Activated T-cell treated with anti-CD3 and anti-CD28 coated beads, Interleukin-2, amount 50 U/mL, for 72 hours (primary cell): Measurements from ENCODE around the gene MERTK. TPM values are rescaled to one million over a fixed set of nuclear protein-coding genes. Genes with fewer than 3 reads are reported as not detected.
"Not testable (repeated sequence)": the region's sequence is repeated elsewhere in the genome, so short reads cannot be mapped to it uniquely, and the experiment has no call there.

Source experiments
- ATAC-seq, 2 donors: fragments of 150-1000 bp; cut with Tn5 transposase; replicated peaks in 1 of 2; 2 replicates each; pipeline ENCODE4 v1.10.0; 2021; ENCODE audit warnings: moderate library complexity in 2 of 2, mild to moderate bottlenecking in 1 of 2
- DNase-seq, 2 donors: peaks; one replicate each; pipeline ENCODE4 v3.0.0; 2021 to 2022; ENCODE audit warnings: mixed read lengths in 1 of 2
- H3K27ac Mint-ChIP-seq: one replicate; pipeline ENCODE4 v1.8.0; 2022; ENCODE audit warnings: mild to moderate bottlenecking, moderate library complexity, mixed read lengths
- H3K27me3 Mint-ChIP-seq: one replicate; pipeline ENCODE4 v1.8.0; 2022; ENCODE audit warnings: low read depth, mixed read lengths
- H3K36me3 Mint-ChIP-seq, 2 donors: one replicate each; pipeline ENCODE4 v1.8.0; 2022; ENCODE audit warnings: mixed read lengths in 2 of 2, mild to moderate bottlenecking in 1 of 2; ENCODE audit not compliant: insufficient read depth in 2 of 2
- H3K4me1 Mint-ChIP-seq: one replicate; pipeline ENCODE4 v1.8.0; 2022; ENCODE audit warnings: low read depth, mixed read lengths
- H3K4me3 Mint-ChIP-seq, 2 donors: one replicate each; pipeline ENCODE4 v1.8.0; 2022; ENCODE audit warnings: mild to moderate bottlenecking in 2 of 2, mixed read lengths in 2 of 2, moderate library complexity in 2 of 2
- H3K9me3 Mint-ChIP-seq, 2 donors: one replicate each; pipeline ENCODE4 v1.8.0; 2022; ENCODE audit warnings: mixed read lengths in 2 of 2
- total RNA-seq, 2 donors: library from RNA; stranded (reverse); gene quantifications; one replicate each; pipeline ENCODE4 v1.2.3, GENCODE V29; 2022

Gene MERTK
- total RNA-seq, 2 donors from 2014 or later: 2.0 to 3.0 TPM

DNA sequence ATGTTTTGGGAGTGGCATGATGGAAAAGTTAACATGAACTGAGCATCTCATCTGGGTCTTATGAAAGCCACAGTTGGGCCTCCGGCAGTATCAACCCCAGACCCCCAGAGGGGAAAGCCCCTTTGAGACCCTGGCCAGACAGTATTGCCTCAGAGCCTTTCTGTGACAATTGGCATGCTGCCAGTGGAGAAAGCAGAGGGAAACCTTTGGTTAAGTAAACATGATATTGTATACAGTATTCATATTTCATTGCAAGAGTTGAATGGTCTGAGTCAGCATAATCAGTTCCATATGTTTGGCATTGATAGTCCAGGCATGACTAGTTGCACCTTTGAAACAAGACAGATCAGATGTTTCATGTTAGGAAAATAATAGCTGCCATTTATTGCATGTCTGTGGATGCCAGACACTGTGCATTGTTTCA, 20.0 kb downstream of the MERTK start:
- H3K27ac Mint-ChIP-seq: no peak overlapping the region
- DNase-seq (no peak), ATAC-seq (no peak)
- no peaks in the 10 kb centered on the region for H3K9me3 Mint-ChIP-seq
- peaks cover 8% of the 10 kb centered on the region for H3K4me1 Mint-ChIP-seq
- H3K4me3 Mint-ChIP-seq: no peak overlapping the region
- no peaks in the 10 kb centered on the region for H3K36me3 Mint-ChIP-seq
- no peaks in the 10 kb centered on the region for H3K27me3 Mint-ChIP-seq

DNA sequence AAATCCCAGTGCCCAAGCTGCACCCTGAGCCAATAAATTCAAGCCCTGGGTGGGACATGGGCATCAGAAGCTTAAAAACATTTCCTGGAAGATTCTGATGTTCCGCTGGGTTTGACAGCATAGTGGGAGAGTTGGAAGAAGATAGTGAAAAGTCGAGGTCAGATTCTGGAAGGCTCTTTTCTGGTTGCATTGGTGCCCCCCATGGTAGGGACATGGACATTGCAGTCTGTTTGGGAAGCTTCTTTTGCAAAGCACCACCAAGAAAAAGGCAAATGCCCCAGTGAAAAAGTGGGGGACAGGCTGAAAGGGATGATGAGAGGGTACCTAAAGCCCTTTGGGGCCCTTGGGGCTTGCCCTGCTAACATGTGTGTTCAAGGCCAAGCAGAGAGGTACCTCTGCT, 21.0 kb downstream of the MERTK start:
- Mint-ChIP-seq H3K27ac (no peak overlapping the region), H3K27me3 (no peaks in the 10 kb centered on the region), H3K9me3 (no peaks in the 10 kb centered on the region), H3K36me3 (no peaks in the 10 kb centered on the region), H3K4me3 (no peak overlapping the region), H3K4me1 (peaks cover 8% of the 10 kb centered on the region)
- no peak for DNase-seq
- ATAC-seq: no peak

DNA sequence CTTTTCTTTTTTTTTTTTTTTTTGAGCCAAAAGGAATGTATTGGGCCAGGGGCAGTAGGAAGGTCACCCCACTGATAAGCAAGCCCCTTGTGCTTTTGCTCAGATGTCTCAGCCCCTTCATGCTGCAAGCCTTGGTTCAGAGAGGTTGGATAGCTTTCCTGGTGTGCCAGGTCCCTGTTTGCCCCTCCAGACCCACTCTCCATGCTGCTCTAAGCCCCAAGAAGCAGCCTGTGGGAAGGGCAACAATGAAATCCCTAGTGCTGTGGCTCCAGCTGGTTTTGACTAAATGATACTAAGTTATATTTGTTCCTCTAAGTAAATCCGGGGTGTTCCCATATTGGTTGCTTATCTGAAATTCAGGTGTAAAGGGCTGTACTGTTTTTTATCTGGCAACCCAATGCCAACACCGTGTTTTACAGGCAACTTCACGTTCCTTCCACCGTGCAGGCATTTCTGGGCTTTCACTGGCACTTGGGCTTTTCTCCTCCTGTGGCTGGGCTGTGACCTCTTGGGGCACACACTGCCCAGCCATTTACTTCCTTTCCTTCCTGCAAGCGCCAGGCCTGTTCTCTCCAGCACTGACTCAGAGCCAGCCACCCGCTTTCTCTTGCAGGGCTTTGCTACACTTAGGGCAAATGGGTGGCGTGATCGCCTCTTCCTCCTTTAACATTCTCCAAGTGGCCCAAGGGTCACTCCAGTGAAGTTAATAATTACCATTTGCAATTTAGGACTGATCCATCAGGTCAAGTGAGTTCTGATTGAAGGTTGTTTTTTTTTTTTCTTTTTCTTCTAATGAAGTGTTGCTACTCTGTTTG, 21.6 kb downstream of the MERTK start:
- no peaks in the 10 kb centered on the region for H3K9me3 Mint-ChIP-seq
- peaks cover 14% of the 10 kb centered on the region for H3K4me1 Mint-ChIP-seq
- H3K36me3 Mint-ChIP-seq: no peaks in the 10 kb centered on the region
- ATAC-seq (no peak), DNase-seq (no peak)
- no peaks in the 10 kb centered on the region for H3K27me3 Mint-ChIP-seq
- H3K4me3 Mint-ChIP-seq: no peak overlapping the region
- no peak overlapping the region for H3K27ac Mint-ChIP-seq

DNA sequence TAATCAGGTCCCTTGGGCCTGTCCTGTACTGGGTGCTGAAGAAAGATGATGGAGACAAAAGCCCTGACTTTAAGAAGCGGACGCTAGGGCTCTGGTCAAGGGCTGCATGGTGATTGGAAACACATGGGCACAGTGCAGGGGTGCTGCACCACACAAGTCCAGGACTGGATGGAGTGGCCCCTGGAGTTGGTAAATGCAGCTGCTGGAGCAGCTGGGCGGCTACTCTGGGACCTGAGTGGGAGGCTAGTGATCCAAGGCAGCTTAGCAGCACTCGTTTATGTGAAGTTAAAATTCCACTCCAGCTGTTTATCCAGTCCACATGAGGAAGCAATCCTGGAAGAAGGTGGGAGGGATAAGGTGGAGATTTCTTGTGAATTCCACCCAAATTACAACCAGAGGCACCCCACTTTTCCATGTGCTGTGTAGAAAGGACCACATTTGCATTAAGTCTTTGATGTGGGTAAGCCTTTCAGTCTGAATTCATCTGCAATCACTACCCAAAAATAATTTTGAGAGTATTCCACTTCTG, 24.9 kb downstream of the MERTK start:
- H3K27me3 Mint-ChIP-seq: peaks cover 11% of the 10 kb centered on the region
- H3K4me1 Mint-ChIP-seq: peaks cover 8% of the 10 kb centered on the region
- no peak overlapping the region for H3K4me3 Mint-ChIP-seq
- DNase-seq: no peak
- H3K27ac Mint-ChIP-seq: no peak overlapping the region
- no peaks in the 10 kb centered on the region for H3K36me3 Mint-ChIP-seq
- no peaks in the 10 kb centered on the region for H3K9me3 Mint-ChIP-seq
- no peak for ATAC-seq

DNA sequence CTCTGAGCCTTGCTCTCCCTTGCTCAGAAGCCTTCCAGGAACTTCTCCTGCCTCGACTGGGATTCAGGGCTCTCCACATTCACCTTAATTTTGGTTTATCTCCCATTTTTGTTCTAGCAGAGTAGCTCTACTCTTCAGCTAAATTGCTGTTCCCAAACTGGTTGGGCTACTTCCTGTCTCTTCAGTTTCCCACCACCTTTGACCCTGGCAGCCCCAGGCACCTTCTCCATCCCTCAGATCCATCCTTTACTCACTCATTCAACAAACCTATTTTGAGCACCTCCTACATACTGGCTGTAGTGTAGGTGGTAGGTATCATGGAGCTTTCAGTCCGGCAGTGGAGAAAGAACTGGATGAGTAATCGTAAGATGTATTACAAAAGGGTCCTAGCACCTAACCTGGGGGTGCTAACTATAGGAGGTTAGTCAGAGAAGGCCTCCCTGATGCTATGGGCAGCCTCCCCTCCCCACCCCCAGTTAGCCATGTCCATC, 26.3 kb downstream of the MERTK start:
- peaks cover 11% of the 10 kb centered on the region for H3K27me3 Mint-ChIP-seq
- H3K36me3 Mint-ChIP-seq: no peaks in the 10 kb centered on the region
- H3K4me1 Mint-ChIP-seq: peaks cover 6% of the 10 kb centered on the region
- H3K9me3 Mint-ChIP-seq: no peaks in the 10 kb centered on the region
- ATAC-seq: peak in 1 of 2 donors; percentile 25
- H3K4me3 Mint-ChIP-seq: no peak overlapping the region
- no peak overlapping the region for H3K27ac Mint-ChIP-seq
- no peak for DNase-seq

DNA sequence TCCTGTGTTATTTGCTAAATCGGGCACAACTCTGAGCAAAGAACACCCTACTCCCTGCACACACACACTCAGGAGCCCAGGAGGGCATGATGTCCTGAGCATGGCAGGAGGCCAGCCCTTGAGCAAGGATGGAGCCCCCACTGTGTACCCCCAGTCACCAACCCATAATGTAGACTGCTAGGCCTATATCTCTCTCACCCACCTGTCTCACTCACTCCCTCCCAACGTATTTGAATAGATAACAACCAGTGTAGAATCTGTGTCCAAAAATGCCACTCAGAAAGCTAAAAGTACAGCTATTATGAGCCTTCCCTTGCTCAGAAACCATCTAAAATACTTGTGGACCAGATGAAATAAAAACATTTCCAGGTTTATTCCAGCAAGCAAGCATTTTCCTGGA, 29.3 kb downstream of the MERTK start:
- Mint-ChIP-seq H3K36me3 (no peaks in the 10 kb centered on the region), H3K4me1 (peaks cover 27% of the 10 kb centered on the region), H3K27me3 (peaks cover 16% of the 10 kb centered on the region), H3K27ac (no peak overlapping the region), H3K4me3 (no peak overlapping the region), H3K9me3 (no peaks in the 10 kb centered on the region)
- ATAC-seq (no peak), DNase-seq (no peak)

DNA sequence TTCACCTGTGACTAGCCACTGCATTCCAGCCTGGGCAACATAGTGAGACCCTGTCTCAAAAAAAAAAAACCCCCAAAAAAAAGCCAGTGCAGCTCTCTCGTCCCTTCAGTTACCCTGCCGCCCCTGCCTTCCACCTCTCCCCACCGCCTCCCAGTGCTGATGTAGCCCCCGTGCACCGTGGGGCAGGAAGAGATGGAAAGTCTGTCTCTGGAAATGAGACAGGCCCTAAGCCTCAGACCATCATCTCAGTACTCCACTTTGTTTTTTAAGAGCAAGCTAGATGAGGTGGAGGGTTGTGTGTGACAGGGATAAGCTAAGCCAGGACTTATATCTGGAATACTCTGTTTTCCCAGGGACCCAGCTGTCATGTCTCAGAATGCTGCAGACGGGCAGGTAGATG, 32.0 kb downstream of the MERTK start:
- DNase-seq: peak; percentile 38 to 49
- H3K4me3 Mint-ChIP-seq: peak overlapping the region; percentile 63 to 83

DNA sequence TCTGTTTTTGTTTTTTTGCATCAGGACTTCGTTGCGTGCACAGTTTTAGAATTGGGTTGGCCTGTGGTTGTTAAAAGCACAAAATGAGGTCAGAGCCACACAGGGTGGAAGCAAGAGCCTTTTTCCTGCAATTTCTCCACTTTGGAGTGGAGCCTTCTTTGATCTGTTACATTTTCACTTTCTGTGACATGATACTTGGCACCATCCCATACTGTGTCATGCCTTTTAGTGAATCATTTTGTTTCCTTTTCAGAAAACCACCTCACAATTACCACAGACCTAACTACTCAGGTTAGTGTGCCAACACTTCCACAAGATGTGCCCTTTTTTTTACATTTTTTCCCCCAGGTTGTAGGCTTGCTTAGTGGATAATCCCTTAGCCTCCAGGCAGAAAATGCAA, 32.5 kb downstream of the MERTK start:
- H3K27ac Mint-ChIP-seq: peak overlapping the region; percentile 89
- ATAC-seq (peak; percentile 92 to 96), DNase-seq (peak; percentile 50 to 58)
- H3K9me3 Mint-ChIP-seq: no peaks in the 10 kb centered on the region
- no peaks in the 10 kb centered on the region for H3K36me3 Mint-ChIP-seq
- H3K4me3 Mint-ChIP-seq: peak overlapping the region; percentile 63 to 83
- H3K4me1 Mint-ChIP-seq: peaks cover 21% of the 10 kb centered on the region
- peaks cover 30% of the 10 kb centered on the region for H3K27me3 Mint-ChIP-seq

More for the DNA sequence above, 32.0 kb downstream of the MERTK start:
- Mint-ChIP-seq H3K9me3 (no peaks in the 10 kb centered on the region), H3K27me3 (peaks cover 30% of the 10 kb centered on the region), H3K36me3 (no peaks in the 10 kb centered on the region), H3K4me1 (peaks cover 21% of the 10 kb centered on the region), H3K27ac (no peak overlapping the region)
- peak; percentile 62 to 77 for ATAC-seq

DNA sequence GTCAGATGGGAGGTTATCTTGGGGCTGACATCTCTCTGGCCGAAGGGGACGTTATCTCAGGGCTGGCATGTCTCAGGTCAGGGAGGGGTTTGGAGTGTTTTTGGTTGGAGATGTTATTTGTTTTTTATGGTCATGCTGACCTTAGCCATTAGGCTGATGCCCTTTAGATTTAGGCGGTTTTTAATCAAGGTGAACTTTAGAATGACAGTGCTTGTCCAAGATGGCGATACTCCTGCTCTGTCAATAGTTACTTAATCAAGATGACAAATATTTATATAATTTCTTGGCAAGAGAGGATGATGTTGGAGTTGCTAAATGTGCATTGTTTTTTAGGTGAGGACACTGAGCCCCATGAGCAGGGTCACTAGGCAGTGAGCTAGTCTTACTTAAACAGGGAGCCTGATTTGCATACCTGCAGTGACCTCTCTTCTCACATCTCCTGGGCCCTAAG, 34.5 kb downstream of the MERTK start:
- Mint-ChIP-seq H3K27me3 (peaks cover 20% of the 10 kb centered on the region), H3K9me3 (no peaks in the 10 kb centered on the region), H3K27ac (no peak overlapping the region), H3K4me3 (no peak overlapping the region), H3K4me1 (peaks cover 21% of the 10 kb centered on the region), H3K36me3 (no peaks in the 10 kb centered on the region)
- no peak for ATAC-seq
- no peak for DNase-seq

DNA sequence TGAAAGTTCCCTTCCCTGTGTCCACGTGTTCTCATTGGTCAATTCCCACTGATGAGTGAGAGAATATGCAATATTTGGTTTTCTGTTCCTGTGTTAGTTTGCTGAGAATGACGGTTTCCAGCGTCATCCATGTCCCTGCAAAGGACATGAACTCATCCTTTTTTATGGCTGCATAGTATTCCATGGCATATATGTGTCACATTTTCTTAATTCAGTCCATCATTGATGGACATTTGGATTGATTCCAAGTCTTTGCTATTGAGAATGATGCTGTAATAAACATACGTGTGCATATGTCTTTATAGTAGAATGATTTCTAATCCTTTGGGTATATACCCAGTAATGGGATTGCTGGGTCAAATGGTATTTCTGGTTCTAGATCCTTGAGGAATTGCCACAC, 35.5 kb downstream of the MERTK start:
- H3K9me3 Mint-ChIP-seq, DNase-seq, H3K27ac Mint-ChIP-seq, H3K4me3 Mint-ChIP-seq, ATAC-seq, H3K36me3 Mint-ChIP-seq: not testable (repeated sequence)
- peaks cover 19% of the 10 kb centered on the region for H3K27me3 Mint-ChIP-seq
- peaks cover 21% of the 10 kb centered on the region for H3K4me1 Mint-ChIP-seq

DNA sequence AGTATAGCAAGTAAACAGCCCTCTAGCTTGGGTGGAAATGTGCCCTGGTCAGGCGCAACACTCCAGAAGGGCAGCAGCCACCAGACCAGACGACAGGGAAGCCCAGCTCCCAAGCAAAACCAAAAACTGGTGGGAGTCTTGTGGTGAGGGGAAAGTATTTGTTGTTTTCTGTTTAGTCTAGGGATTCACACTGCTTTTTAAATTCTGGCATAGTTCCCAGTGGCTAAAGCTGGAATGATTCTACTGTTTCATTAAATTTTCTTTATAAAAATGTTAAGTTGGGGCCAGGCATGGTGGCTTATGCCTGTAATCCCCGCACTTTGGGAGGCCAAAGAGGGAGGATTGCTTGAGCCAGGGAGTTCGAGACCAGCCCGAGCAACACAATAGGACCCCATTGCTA, 38.5 kb downstream of the MERTK start:
- no peak overlapping the region for H3K27ac Mint-ChIP-seq
- no peaks in the 10 kb centered on the region for H3K9me3 Mint-ChIP-seq
- DNase-seq (no peak), ATAC-seq (no peak)
- peaks cover 19% of the 10 kb centered on the region for H3K27me3 Mint-ChIP-seq
- no peak overlapping the region for H3K4me3 Mint-ChIP-seq
- H3K4me1 Mint-ChIP-seq: no peaks in the 10 kb centered on the region
- no peaks in the 10 kb centered on the region for H3K36me3 Mint-ChIP-seq

DNA sequence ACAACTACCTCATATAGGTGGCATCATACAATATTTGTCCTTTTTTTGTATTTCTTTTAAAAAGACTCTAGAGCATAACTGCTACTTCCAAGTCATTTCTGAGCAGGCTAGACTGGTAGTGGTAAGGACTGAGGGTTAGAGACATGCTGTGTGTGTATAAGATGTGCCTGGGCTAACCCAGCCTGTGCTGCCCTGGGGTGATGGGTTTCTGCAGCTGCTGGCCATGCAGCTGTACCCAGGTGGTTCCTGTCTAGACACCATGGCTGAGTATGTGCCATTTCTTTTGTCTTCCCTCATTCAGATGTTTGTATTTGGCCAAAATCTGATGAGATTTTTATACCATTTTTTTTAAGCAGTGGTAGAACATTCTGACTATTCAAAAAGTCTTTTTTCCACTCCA, 40.0 kb downstream of the MERTK start:
- H3K36me3 Mint-ChIP-seq: no peaks in the 10 kb centered on the region
- H3K27me3 Mint-ChIP-seq: peaks cover 11% of the 10 kb centered on the region
- ATAC-seq (no peak), DNase-seq (no peak)
- H3K4me3 Mint-ChIP-seq: no peak overlapping the region
- H3K27ac Mint-ChIP-seq: no peak overlapping the region
- H3K9me3 Mint-ChIP-seq: no peaks in the 10 kb centered on the region
- no peaks in the 10 kb centered on the region for H3K4me1 Mint-ChIP-seq

DNA sequence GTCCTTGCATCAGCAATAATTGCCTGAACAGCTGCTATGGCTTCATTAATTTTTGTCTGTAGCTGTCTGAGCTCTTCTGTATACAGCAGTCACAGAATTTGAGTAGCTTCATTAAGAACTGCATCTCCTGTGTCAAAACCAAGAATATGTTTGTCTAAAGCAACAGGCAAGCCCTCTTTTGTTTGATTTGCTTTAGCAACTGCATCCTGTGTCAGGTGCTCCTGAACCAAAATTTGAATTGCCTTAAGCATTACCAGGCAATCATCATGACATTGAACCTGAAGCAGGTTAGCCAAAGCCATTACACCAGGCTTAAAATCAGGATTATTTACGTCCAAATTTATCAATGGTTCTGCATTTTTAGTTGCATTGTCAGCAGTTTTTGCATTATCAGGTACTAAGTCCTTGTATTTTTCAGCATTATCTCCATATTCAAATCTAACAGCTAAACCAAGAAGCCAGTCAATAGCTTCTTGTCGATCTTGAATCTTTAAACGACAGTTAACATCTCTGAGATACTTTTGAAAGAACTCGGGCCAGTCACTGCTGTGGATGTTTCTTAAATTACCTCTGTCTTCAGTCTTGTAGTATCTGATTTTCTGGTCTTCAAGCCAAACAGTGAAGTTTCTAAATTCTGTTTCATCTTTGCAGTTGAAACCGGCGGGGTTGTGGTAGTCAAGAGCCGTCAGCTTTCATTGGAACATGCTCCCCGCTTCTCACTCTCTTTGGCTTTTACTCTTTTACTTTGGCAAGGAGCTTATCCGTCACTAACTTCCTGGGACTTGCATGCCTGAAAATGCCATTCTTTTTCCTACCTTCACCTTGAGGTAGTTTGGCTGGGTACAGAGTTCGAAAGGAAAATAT, 42.2 kb downstream of the MERTK start:
- H3K4me3 Mint-ChIP-seq: no peak overlapping the region
- no peaks in the 10 kb centered on the region for H3K9me3 Mint-ChIP-seq
- H3K27ac Mint-ChIP-seq: no peak overlapping the region
- H3K36me3 Mint-ChIP-seq: no peaks in the 10 kb centered on the region
- H3K4me1 Mint-ChIP-seq: no peaks in the 10 kb centered on the region
- DNase-seq: no peak
- ATAC-seq: no peak
- no peaks in the 10 kb centered on the region for H3K27me3 Mint-ChIP-seq
